HEK293 (cell line): ENCODE measurements around the gene SPATA2L.

Source experiments
- CTCF ChIP-seq: fragments of 450-650 bp; formaldehyde crosslinking; IDR thresholded peaks from 2 replicates; pipeline ENCODE4 v1.5.1; 2016; ENCODE audit warnings: missing biosample characterization, missing genetic modification characterization
- IKZF3 ChIP-seq: fragments of 450-650 bp; IDR thresholded peaks from 2 replicates; pipeline ENCODE4 v1.5.0; 2018; ENCODE audit warnings: missing biosample characterization, mild to moderate bottlenecking, missing genetic modification characterization, moderate library complexity
- YY1 ChIP-seq: fragments of 450-650 bp; formaldehyde crosslinking; IDR thresholded peaks from 2 replicates; pipeline ENCODE4 v1.5.1; 2018; ENCODE audit warnings: missing biosample characterization, missing genetic modification characterization
- ZNF324 ChIP-seq: fragments of 450-650 bp; formaldehyde crosslinking; IDR thresholded peaks from 2 replicates; pipeline ENCODE4 v1.5.1; 2016; ENCODE audit warnings: missing biosample characterization, missing genetic modification characterization
- ZSCAN18 ChIP-seq: fragments of 450-650 bp; formaldehyde crosslinking; IDR thresholded peaks from 2 replicates; pipeline ENCODE4 v1.5.1; 2016; ENCODE audit warnings: missing biosample characterization, missing genetic modification characterization

GRCh38 chr16:89697616-89698331 lies 3.7 kb downstream of the SPATA2L start:
- TF ChIP-seq IKZF3 (tag by site-specific recombination) (no peak), YY1 (tag by site-specific recombination) (no peak), ZSCAN18 (tag by site-specific recombination) (no peak), CTCF (tag by site-specific recombination) (no peak), ZNF324 (no peak)
